Activated CD8-positive, alpha-beta memory T cell treated with anti-CD3 and anti-CD28 coated beads for 36 hours (primary cell): ENCODE measurements around the gene HSBP1L1. TPM values are rescaled to one million over a fixed set of nuclear protein-coding genes. Genes with fewer than 3 reads are reported as not detected.
"Not testable (repeated sequence)": the region's sequence is repeated elsewhere in the genome, so short reads cannot be mapped to it uniquely, and the experiment has no call there.

Experiments
- CTCF ChIA-PET: fragments of 350-600 bp; sonication (Branson Sonifier 250); formaldehyde crosslinking; loops from one replicate; lab custom pipeline; 2021; ENCODE audit warnings: antibody characterized with exemption; lab: Charles Lee
- POLR2A ChIA-PET: fragments of 350-600 bp; sonication (Branson Sonifier 250); formaldehyde crosslinking; loops from one replicate; lab custom pipeline; 2021; ENCODE audit warnings: antibody characterized with exemption; lab: Charles Lee
- total RNA-seq, 2 experiments: library from RNA; stranded (reverse); gene quantifications; one replicate each; pipeline ENCODE4 v1.2.3, GENCODE V29; 2021

The HSBP1L1 gene
- total RNA-seq, 2 experiments from 2014 or later = 1.8 to 2.1 TPM

GRCh38 chr18:79953971-79954651 lies 10.3 kb upstream of the HSBP1L1 start:
- POLR2A ChIA-PET = interaction anchor here (0.5 kb wide), 1 partner anchor 107 kb away, joined by 3 read pairs; no protein-coding TSS in a partner anchor
- CTCF ChIA-PET = no interaction called here

GRCh38 chr18:79954791-79955190 lies 9.7 kb upstream of the HSBP1L1 start:
- ChIA-PET CTCF (no interaction called here), POLR2A (interaction anchor here (0.5 kb wide), 1 partner anchor 108 kb away, joined by 3 read pairs; no protein-coding TSS in a partner anchor)

GRCh38 chr18:79955302-79956075 lies 9.0 kb upstream of the HSBP1L1 start:
- POLR2A ChIA-PET = interaction anchor here (0.6 kb wide), 1 partner anchor 213 kb away, joined by 3 read pairs; no protein-coding TSS in a partner anchor
- CTCF ChIA-PET = no interaction called here

GRCh38 chr18:79956276-79956675 lies 8.2 kb upstream of the HSBP1L1 start:
- CTCF ChIA-PET = no interaction called here
- POLR2A ChIA-PET = interaction anchor here (0.6 kb wide), 1 partner anchor 214 kb away, joined by 3 read pairs; no protein-coding TSS in a partner anchor

- ChIA-PET POLR2A (no interaction called here), CTCF (no interaction called here)
These were observed 5.5 kb upstream of the HSBP1L1 start for GRCh38 chr18:79958981-79959380.

GRCh38 chr18:79960161-79960801 lies 4.2 kb upstream of the HSBP1L1 start:
- CTCF ChIA-PET, POLR2A ChIA-PET: not testable (repeated sequence)

GRCh38 chr18:79960921-79961526 lies 3.4 kb upstream of the HSBP1L1 start:
- ChIA-PET CTCF (interaction anchor here (1.5 to 1.6 kb wide), 2 partner anchors 9 to 11 kb away, joined by 3 to 5 read pairs; partner anchors contain the start of gene SLC66A2), POLR2A (no interaction called here)

GRCh38 chr18:79961527-79962291 lies 2.7 kb upstream of the HSBP1L1 start:
- ChIA-PET CTCF (interaction anchor here (1.0 to 1.6 kb wide), 3 partner anchors 10 to 194 kb away, joined by 3 to 5 read pairs (median 3); partner anchors contain the start of gene SLC66A2), POLR2A (no interaction called here)

GRCh38 chr18:79962311-79962710 lies 2.1 kb upstream of the HSBP1L1 start:
- POLR2A ChIA-PET = interaction anchor here (1.4 kb wide), 1 partner anchor 10 kb away, joined by 5 read pairs; no protein-coding TSS in a partner anchor
- CTCF ChIA-PET = interaction anchor here (1.0 to 1.6 kb wide), 3 partner anchors 10 to 193 kb away, joined by 3 to 5 read pairs (median 3); partner anchors contain the start of gene SLC66A2

- ChIA-PET POLR2A (interaction anchor here (1.0 to 1.4 kb wide), 7 partner anchors 11 to 283 kb away, joined by 3 to 5 read pairs (median 4); no protein-coding TSS in a partner anchor), CTCF (interaction anchor here (0.7 to 2.1 kb wide), 7 partner anchors 13 to 192 kb away, joined by 3 to 11 read pairs (median 4); partner anchors contain the start of genes SLC66A2 and TXNL4A)
These were observed 1.4 kb upstream of the HSBP1L1 start for GRCh38 chr18:79962835-79963657.

- ChIA-PET POLR2A (interaction anchor here (1.0 to 1.4 kb wide), 9 partner anchors 12 to 283 kb away, joined by 3 to 5 read pairs (median 5); no protein-coding TSS in a partner anchor), CTCF (interaction anchor here (0.6 to 2.1 kb wide), 7 partner anchors 19 to 79 kb away, joined by 3 to 11 read pairs (median 3); partner anchors contain the start of gene TXNL4A)
These were observed 649 bp upstream of the HSBP1L1 start for GRCh38 chr18:79963658-79964329.

GRCh38 chr18:79965119-79965902 lies 868 bp downstream of the HSBP1L1 start:
- CTCF ChIA-PET = interaction anchor here (1.4 to 2.1 kb wide), 2 partner anchors 22 to 69 kb away, joined by 3 to 11 read pairs; partner anchors contain the start of gene TXNL4A
- POLR2A ChIA-PET = interaction anchor here (1.0 to 1.3 kb wide), 2 partner anchors 18 to 22 kb away, joined by 5 read pairs; no protein-coding TSS in a partner anchor

- POLR2A ChIA-PET = no interaction called here
- CTCF ChIA-PET = no interaction called here
These were observed 6.1 kb downstream of the HSBP1L1 start for GRCh38 chr18:79970419-79971133.

GRCh38 chr18:79971211-79971952 lies 6.9 kb downstream of the HSBP1L1 start:
- POLR2A ChIA-PET = no interaction called here
- CTCF ChIA-PET = no interaction called here
